ENCODE measurements around the gene TLR9. TPM values are rescaled to one million over a fixed set of nuclear protein-coding genes. Genes with fewer than 3 reads are reported as not detected.
A peak's percentile ranks its signal among the peaks of the same experiment; 100 is the strongest.

The TLR9 gene
- total RNA-seq, 1 experiment from 2014 or later = not detected

DNA sequence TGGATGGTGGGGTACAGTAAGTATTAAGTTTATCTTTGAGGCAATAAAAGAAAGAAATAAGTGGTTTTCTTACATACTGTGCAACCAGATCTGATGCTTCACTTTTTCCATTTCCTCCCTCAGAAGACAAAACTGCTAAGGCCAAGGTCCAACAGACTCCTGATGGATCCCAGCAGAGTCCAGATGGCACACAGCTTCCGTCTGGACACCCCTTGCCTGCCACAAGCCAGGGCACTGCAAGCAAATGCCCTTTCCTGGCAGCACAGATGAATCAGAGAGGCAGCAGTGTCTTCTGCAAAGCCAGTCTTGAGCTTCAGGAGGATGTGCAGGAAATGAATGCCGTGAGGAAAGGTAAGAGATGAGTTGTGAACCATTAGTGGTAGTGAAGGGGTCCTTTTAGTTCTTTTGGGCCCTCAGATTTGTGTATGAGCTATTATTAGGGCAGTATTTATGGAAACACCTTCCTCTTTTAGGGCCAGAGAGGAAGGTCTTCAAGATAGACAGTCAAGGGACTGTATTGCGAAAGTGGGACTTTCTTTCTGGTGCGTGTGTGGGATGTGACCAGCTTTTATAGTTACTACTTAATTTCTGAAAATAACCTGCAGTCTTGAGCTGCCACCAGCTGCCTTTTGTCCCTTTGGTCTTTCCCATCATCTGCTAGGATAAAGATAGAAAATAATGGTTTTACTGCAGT lies 22.9 kb downstream of the TLR9 start:
- H3K23me2 ChIP-seq (ENCODE audit: insufficient read length, low read depth, low read length, poor library complexity, severe bottlenecking) = peaks cover 7% of the 10 kb centered on the region
- H4K5ac ChIP-seq (ENCODE audit: insufficient read length, low read depth, low read length) = no peak overlapping the region
- no peak overlapping the region for H3K9ac ChIP-seq (ENCODE audit: extremely low read depth, insufficient read length, low read length)
- H3K4me2 ChIP-seq (ENCODE audit: insufficient read depth, insufficient read length, low read length) = no peak overlapping the region
- H4K91ac ChIP-seq (ENCODE audit: insufficient read length, low read depth, low read length) = no peak overlapping the region
- H3K56ac ChIP-seq (ENCODE audit: insufficient read length, low read depth, low read length) = no peak overlapping the region
- H4K8ac ChIP-seq (replicated peaks; ENCODE audit: insufficient read length, low read depth, low read length) = no peak overlapping the region
- no peak overlapping the region for H3K14ac ChIP-seq (ENCODE audit: insufficient read depth, low read length)
- Mint-ChIP-seq H3K36me3 (ENCODE audit: insufficient read depth in 1 of 3, low read depth in 3 of 3) (peaks cover 38 to 81% (median 76%) of the 10 kb centered on the region in 3 experiments; a peak in 6 of 7 replicates), H3K4me3 (no peak overlapping the region), H3K27me3 (ENCODE audit: low read depth) (no peaks in the 10 kb centered on the region), H3K4me1 (peaks cover 13 to 14% of the 10 kb centered on the region in 2 experiments), H3K9me3 (no peaks in the 10 kb centered on the region), H3K27ac (peak overlapping the region in 2 of 3 experiments; percentile 30 to 87; a peak in 2 of 7 replicates)
- H3K27me3 ChIP-seq (ENCODE audit: insufficient read depth, low read length) = no peaks in the 10 kb centered on the region
- H3K23ac ChIP-seq (ENCODE audit: insufficient read length, low read depth, low read length) = no peak overlapping the region
- no peak overlapping the region for H3K4ac ChIP-seq (ENCODE audit: low read depth, low read length)
- no peak overlapping the region for H2BK5ac ChIP-seq (ENCODE audit: insufficient read length, low read length)
- H4K20me1 ChIP-seq (ENCODE audit: control insufficient read depth, insufficient read depth, insufficient read length) = no peaks in the 10 kb centered on the region
- H3K4me1 ChIP-seq (ENCODE audit: insufficient read depth, low read length) = no peaks in the 10 kb centered on the region
- no peak overlapping the region for H3T11ph ChIP-seq (ENCODE audit: low read length)
- H2AK5ac ChIP-seq (ENCODE audit: insufficient read length, low read length) = no peak overlapping the region
- no peaks in the 10 kb centered on the region for H3K79me1 ChIP-seq (ENCODE audit: insufficient read depth, low read depth, low read length, poor library complexity, severe bottlenecking)
- H2AFZ ChIP-seq (ENCODE audit: low read length) = no peak overlapping the region
- no peaks in the 10 kb centered on the region for H3K9me3 ChIP-seq (ENCODE audit: control insufficient read depth, low read depth, low read length)
- H2BK20ac ChIP-seq (ENCODE audit: low read depth, low read length, poor library complexity, severe bottlenecking) = no peak overlapping the region
- no peaks in the 10 kb centered on the region for H3K79me2 ChIP-seq (ENCODE audit: insufficient read depth, low read length)
- no peak overlapping the region for H2BK15ac ChIP-seq (ENCODE audit: low read depth, low read length)
- DNase-seq = no peak
- H3K27ac ChIP-seq (ENCODE audit: insufficient read length, low read depth, low read length) = no peak overlapping the region
- TF ChIP-seq, protein P1, sequence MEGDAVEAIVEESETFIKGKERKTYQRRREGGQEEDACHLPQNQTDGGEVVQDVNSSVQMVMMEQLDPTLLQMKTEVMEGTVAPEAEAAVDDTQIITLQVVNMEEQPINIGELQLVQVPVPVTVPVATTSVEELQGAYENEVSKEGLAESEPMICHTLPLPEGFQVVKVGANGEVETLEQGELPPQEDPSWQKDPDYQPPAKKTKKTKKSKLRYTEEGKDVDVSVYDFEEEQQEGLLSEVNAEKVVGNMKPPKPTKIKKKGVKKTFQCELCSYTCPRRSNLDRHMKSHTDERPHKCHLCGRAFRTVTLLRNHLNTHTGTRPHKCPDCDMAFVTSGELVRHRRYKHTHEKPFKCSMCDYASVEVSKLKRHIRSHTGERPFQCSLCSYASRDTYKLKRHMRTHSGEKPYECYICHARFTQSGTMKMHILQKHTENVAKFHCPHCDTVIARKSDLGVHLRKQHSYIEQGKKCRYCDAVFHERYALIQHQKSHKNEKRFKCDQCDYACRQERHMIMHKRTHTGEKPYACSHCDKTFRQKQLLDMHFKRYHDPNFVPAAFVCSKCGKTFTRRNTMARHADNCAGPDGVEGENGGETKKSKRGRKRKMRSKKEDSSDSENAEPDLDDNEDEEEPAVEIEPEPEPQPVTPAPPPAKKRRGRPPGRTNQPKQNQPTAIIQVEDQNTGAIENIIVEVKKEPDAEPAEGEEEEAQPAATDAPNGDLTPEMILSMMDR (conservative IDR thresholded peaks at IDR 0.05) = no peak
- H3K18ac ChIP-seq (ENCODE audit: insufficient read length, low read depth, low read length) = no peak overlapping the region
- no CpG with 5 or more reads among the region's 4 CpGs for WGBS (ENCODE audit: extremely low coverage, insufficient read length, low lambda C conversion rate)
- no peak overlapping the region for H2BK12ac ChIP-seq (ENCODE audit: insufficient read length, low read depth, low read length)
- H2BK120ac ChIP-seq (ENCODE audit: low read depth, low read length, poor library complexity, severe bottlenecking) = no peak overlapping the region
